SKM-1 (cell line): Measurements from ENCODE around the gene PACSIN2.
"Not testable (repeated sequence)": the region's sequence is repeated elsewhere in the genome, so short reads cannot be mapped to it uniquely, and the experiment has no call there.

Experiments used
- DNase-seq: peaks from one replicate; lab custom pipeline; 2025; ENCODE audit not compliant: unreplicated experiment; lab: John Stamatoyannopoulos, UW

Gene PACSIN2, protein sequence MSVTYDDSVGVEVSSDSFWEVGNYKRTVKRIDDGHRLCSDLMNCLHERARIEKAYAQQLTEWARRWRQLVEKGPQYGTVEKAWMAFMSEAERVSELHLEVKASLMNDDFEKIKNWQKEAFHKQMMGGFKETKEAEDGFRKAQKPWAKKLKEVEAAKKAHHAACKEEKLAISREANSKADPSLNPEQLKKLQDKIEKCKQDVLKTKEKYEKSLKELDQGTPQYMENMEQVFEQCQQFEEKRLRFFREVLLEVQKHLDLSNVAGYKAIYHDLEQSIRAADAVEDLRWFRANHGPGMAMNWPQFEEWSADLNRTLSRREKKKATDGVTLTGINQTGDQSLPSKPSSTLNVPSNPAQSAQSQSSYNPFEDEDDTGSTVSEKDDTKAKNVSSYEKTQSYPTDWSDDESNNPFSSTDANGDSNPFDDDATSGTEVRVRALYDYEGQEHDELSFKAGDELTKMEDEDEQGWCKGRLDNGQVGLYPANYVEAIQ

GRCh38 chr22:43014869-43015676 is at the start of gene PACSIN2:
Gene PACSIN2, minus strand, starts transcription at chr22:43015149. Its CDS starts 103,069 bp downstream, at chr22:42912080.
- peak; percentile 93 for DNase-seq

- DNase-seq: no peak
Observed at GRCh38 chr22:43060183-43060582, 45.2 kb upstream of the PACSIN2 start.

DNA sequence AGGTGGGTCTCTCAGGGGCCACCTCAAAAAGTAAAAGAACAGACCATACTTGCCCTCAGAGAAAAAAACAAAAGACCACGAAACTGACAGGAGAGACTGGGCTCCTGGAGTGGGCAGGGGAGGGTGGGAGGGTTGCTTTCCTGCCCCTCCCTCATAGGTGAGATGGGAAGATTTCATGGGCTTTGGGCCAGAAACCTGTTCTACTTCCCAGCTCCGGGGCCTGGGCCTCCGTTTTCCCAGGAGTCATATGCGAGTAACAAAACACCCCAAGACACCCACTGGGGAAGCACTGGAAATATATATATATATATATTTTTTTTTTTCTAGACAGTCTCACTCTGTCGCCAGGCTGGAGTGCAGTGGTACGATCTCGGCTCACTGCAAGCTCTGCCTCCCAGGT is 42.7 kb upstream of the PACSIN2 start:
- no peak for DNase-seq

- DNase-seq: no peak
Observed at GRCh38 chr22:43053176-43053575, 38.2 kb upstream of the PACSIN2 start.

DNA sequence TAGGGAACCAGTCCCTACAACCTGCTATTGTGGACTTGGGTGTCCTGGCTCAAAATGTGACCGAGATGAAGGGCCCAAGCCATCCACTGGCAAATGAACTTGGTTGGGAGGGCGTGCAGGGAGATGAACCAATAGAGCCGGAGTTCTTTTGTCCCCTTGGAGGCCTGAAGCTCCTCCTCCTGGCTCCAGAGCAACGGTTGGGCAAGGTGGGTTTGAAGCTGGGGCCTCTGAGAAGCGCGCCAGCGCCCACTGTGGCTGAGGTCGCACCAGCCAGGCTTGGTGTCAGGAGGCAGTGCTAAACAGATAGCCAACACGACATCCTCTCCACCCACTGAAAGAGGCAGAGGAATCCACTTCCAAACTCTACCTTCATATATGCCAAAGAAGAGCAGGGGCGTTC is 36.0 kb upstream of the PACSIN2 start:
- DNase-seq: no peak

GRCh38 chr22:43047605-43048004 is 32.7 kb upstream of the PACSIN2 start:
- DNase-seq: no peak

DNA sequence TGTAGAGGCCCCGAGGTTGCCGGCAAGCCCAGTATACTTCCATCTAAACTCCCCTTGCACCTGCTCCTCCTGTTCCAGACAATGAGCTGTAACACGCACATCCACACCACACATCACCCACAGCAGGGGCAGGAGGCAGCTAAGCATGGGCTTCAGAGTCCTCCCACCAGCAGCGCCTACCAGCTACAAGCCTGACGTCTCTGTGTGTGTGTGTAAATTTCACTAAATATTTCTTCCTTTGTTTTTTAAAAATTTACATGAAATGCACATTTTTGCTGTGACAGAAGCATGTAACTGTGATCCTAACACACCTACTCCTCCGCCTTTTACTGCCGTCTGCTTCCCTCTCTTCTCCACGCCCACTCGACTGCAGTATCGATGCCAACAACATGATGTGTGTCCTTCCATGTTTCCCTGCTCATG is 29.4 kb upstream of the PACSIN2 start:
- DNase-seq: no peak

DNA sequence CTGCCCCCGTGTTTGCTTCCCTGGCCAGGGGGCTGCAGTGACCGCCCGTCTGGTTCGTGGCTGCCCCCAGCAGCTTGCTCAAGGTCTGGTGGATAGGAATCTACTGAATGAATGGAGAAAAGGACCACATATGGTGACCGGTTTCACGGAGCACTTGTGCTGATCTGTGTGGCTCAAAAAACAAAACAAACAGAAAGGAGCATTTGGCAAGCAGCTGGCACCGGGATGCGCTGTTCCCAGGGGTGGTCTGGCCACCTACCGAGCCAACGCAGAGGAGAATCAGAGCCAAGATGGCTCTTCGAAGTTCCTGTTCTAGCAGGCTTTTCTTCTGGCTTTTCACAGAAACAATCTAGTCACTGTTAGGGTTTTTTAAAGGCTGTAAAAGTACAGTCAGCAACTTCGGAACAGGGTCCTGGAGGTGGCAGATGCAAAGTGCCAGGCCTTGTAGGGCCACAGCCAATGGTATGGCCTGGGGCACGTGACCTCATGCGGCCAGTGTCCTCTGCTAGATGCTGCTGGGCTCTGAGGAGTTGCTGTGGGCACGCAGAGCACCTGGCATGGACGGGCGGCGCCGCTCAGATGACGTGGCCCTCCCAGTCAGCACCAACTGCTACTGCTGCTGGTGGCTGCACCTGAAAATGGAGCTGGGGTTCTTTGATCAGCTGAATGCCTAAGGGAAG is 27.3 kb upstream of the PACSIN2 start:
- no peak for DNase-seq

GRCh38 chr22:43039800-43040199 is 24.9 kb upstream of the PACSIN2 start:
- DNase-seq: no peak

- DNase-seq: no peak
Observed at GRCh38 chr22:43038325-43038724, 23.4 kb upstream of the PACSIN2 start.

- DNase-seq: no peak
Observed at GRCh38 chr22:43036282-43036829, 21.4 kb upstream of the PACSIN2 start.

DNA sequence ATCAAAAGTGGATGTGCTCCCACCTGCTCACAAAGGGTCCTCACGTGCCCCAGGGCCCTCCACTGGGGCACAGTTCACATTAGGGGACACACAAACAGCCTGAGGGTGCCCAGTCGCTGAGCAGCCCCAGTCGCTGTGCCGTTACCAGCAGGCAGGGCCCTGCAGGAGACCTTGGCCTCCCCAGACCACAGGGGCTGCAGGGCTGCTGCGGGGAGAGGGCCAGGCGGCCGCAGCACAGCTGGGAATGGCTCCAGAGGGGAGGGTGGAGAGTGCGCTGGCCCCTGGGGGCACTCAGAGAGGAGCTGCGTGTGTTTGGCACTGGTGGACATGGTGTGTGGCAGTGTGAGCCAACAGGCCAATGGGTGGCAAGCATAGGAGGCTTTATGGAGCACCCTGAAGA is 20.3 kb upstream of the PACSIN2 start:
- DNase-seq: no peak

- no peak for DNase-seq
Observed at GRCh38 chr22:43031617-43032016, 16.7 kb upstream of the PACSIN2 start.

DNA sequence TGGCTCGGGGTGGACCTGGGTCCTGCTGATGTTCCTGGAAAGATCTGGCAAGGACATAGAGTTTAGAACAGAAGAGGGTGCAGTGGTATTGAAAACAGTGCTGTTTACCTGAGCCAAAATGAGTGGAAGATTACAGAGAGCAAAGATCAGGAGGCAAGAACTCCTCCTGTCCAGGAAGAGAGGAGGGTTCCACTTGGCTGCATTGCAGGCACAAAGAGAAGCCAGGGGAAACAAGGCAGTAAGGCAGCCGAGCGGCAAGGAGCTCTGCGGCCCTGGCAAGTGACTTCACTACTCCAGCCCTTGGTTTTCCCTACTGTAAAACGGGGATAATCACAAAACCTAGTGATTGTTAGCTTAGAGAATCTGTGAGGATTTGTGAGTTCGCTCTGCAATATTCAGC is 3.7 kb upstream of the PACSIN2 start:
- no peak for DNase-seq

DNA sequence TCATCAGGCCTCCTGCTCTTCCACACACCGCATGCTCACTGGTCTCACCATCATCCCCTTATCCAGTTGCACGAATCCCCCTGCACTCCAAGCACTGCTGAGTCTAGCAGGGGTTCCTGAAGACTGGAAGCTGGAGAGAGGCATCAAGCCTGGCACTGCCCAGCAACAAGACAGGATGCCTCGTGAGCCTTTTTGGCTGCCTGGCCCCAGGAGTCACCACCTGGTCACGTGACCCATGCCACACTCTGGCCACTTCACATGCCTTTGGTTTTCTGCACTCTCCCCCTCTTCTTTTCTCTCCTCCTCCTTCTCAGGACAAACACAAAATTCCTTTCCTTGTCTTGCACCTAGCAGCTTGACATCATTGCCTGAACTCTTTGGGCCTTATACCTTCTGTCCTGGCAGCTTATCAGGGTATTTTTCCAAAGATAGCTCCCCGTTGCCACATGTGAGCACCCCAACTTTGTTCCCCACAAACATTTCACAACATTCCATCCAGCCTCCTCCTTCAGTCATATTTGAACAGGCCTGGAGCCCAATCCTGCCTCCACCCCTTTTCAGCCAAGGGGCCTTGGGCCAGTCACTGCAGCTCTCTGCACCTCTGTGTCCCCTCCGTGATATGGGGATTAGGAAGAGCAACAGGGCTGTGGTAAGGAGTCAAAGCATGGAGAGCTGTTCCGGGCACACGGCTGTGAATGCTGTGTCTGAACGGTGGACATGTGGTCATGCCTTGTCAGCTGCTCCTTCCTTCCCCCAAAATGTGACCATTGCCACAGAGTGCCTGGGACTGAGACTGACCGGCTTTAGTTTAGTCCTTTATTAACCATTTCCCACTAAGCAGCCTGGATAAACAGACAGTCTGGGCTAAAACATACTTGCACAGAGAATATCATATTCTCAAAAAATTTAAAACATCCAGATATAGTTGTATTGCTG is 2.8 kb upstream of the PACSIN2 start:
- no peak for DNase-seq

GRCh38 chr22:43016150-43016549 is 1.2 kb upstream of the PACSIN2 start:
- DNase-seq: not testable (repeated sequence)

- no peak for DNase-seq
Observed at GRCh38 chr22:43015677-43016042, 711 bp upstream of the PACSIN2 start.

GRCh38 chr22:43014316-43014868 is 557 bp downstream of the PACSIN2 start:
- DNase-seq: no peak

DNA sequence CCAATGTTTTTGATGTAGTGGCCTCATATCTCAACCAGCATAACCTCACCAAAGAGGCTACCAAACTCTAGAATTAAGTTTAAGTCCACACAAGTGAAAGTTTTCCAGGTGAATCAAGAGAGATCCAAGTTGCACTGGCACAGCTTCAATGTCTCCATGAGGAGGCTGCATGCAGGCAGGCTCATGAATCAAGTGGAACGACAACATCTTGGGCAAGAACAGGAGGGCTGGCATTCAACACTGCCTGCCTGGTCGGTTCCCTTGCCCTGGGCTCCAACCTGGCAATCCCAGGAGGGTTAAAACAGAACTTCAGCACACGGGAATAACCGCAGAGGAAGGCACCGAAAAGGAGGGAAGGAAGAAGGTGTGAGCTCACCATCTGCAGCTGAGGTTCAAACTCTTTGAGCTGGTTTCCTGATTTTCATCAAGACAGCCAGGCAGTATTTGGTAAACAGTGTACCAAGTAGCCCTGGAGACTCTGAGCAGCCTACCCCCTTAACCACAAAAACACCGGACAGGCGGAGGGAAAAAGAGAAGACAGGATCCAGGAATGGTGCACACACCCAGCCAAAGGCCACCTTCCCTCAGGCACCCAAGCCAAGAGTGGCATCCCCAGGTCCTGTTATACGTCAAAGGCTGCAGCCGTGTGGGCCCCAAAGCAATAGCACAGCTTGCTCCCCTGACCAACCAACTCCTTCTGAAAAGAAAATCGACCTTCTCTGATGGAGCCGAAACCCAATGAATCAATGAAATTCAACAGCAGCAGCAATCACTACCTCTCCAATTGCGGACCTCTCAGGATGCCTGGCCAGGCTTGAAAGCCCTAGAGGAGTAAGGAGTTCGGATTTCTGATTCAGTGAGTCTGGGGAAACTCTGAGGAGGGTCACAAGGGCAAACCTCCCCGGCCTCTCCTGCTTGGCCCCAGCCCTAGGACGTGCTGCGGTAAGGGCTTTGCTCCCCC is 1.3 kb downstream of the PACSIN2 start:
- DNase-seq: no peak
